Ovary (tissue), 3 donors: ENCODE results near the gene DLG5.

ENCODE experiments used
- EP300 ChIP-seq: sonication (generic); formaldehyde crosslinking; IDR thresholded peaks from one replicate; pipeline ENCODE4 v1.6.1; 2017; ENCODE audit warnings: antibody characterized with exemption
- POLR2A ChIP-seq: fragments of 450-650 bp; IDR thresholded peaks from one replicate; pipeline ENCODE4 v1.6.1; 2017; ENCODE audit warnings: antibody characterized with exemption, mild to moderate bottlenecking, moderate library complexity
- TF ChIP-seq, protein P1 (sequence below), 3 donors: fragments of 450-650 bp in 2 of 3; fragments of 200-600 bp in 1 of 3; IDR thresholded peaks; one replicate each; pipeline versions ENCODE4 v1.5.1 to v1.8.0; 2016 to 2022; ENCODE audit warnings: antibody characterized with exemption in 3 of 3, mild to moderate bottlenecking in 1 of 3
- donor health status: DM: no; HTN: no; CAD: no.

DNA sequence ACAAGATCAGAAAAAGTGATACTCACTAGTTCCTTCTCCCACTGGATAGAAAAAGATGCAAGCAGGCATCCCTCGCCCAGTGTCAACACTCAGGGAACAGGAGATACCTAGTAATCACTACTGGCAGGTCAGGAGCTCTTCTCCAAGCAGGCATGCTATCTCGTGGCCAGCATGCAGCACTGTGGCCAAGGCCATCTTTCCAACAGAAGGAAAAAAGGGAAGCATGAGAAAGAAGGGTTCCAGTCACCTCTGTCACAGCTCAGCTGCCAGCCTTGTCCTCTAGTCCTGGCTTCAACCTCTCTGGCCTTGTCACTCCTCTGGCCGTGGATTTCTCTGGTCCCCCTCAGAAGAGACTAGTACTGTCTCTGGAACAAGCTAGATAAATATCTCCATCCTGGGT, 45.3 kb downstream of the DLG5 start:
- TF ChIP-seq, protein P1, sequence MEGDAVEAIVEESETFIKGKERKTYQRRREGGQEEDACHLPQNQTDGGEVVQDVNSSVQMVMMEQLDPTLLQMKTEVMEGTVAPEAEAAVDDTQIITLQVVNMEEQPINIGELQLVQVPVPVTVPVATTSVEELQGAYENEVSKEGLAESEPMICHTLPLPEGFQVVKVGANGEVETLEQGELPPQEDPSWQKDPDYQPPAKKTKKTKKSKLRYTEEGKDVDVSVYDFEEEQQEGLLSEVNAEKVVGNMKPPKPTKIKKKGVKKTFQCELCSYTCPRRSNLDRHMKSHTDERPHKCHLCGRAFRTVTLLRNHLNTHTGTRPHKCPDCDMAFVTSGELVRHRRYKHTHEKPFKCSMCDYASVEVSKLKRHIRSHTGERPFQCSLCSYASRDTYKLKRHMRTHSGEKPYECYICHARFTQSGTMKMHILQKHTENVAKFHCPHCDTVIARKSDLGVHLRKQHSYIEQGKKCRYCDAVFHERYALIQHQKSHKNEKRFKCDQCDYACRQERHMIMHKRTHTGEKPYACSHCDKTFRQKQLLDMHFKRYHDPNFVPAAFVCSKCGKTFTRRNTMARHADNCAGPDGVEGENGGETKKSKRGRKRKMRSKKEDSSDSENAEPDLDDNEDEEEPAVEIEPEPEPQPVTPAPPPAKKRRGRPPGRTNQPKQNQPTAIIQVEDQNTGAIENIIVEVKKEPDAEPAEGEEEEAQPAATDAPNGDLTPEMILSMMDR (IDR thresholded peaks at IDR 0.05), result no peak
- TF ChIP-seq POLR2A, result no peak
- no peak for TF ChIP-seq EP300
